Right lobe of liver (tissue), 4 donors: Measurements from ENCODE around the gene BCL11B.

ENCODE experiments used
- POLR2A ChIP-seq: fragments of 450-650 bp; IDR thresholded peaks from one replicate; pipeline ENCODE4 v1.6.1; 2017; ENCODE audit warnings: antibody characterized with exemption, mild to moderate bottlenecking
- TF ChIP-seq, protein P1 (sequence below), 4 donors: fragments of 200-600 bp in 3 of 4; fragments of 450-650 bp in 1 of 4; IDR thresholded peaks; one replicate each; pipeline versions ENCODE4 v1.5.1 to v1.8.0; 2016 to 2022; ENCODE audit warnings: antibody characterized with exemption in 4 of 4, mild to moderate bottlenecking in 2 of 4
- donor health status: DM: no; HTN: no; CAD: no.
- donor health status: DM: no; HTN: no; CAD: no.
- donor health status: DM: no; HTN: yes; CAD: no.

DNA sequence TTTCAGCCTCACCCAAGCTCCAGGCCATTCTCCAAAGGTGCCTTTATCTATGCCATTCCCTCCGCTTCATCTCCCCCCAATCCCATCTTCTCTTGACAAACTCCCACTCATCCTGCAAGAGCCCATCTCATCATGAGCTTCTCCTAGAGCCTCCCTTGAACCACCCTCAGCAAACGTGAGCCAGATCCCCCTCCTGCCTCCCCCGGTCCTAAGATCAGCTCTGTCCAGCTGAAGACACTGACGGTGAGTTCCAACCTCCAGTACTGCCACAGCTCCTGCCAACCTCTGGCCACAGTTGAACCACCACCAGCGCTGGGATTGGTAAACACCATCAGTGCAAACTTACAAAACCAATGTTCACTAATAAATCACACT lies 124.6 kb downstream of the BCL11B start:
- no peak for TF ChIP-seq POLR2A
- TF ChIP-seq, protein P1, sequence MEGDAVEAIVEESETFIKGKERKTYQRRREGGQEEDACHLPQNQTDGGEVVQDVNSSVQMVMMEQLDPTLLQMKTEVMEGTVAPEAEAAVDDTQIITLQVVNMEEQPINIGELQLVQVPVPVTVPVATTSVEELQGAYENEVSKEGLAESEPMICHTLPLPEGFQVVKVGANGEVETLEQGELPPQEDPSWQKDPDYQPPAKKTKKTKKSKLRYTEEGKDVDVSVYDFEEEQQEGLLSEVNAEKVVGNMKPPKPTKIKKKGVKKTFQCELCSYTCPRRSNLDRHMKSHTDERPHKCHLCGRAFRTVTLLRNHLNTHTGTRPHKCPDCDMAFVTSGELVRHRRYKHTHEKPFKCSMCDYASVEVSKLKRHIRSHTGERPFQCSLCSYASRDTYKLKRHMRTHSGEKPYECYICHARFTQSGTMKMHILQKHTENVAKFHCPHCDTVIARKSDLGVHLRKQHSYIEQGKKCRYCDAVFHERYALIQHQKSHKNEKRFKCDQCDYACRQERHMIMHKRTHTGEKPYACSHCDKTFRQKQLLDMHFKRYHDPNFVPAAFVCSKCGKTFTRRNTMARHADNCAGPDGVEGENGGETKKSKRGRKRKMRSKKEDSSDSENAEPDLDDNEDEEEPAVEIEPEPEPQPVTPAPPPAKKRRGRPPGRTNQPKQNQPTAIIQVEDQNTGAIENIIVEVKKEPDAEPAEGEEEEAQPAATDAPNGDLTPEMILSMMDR (IDR thresholded peaks at IDR 0.05) = no peak
